Lower leg skin (tissue), 4 donors: Measurements from ENCODE around the gene ACTR3. TPM values are rescaled to one million over a fixed set of nuclear protein-coding genes. Genes with fewer than 3 reads are reported as not detected.

Source experiments
- DNase-seq, 2 donors: peaks; one replicate each; pipeline ENCODE4 v3.0.0-alpha.2; 2019; ENCODE audit warnings: low spot score in 2 of 2
- H3K4me3 ChIP-seq: fragments of 200-600 bp; sonication (generic); 2 replicates; pipeline ENCODE4 v1.5.1; 2017; ENCODE audit warnings: mild to moderate bottlenecking, low read depth; ENCODE audit not compliant: poor library complexity, severe bottlenecking
- POLR2A ChIP-seq, 2 donors: fragments of 450-650 bp; IDR thresholded peaks; one replicate each; pipeline ENCODE4 v1.6.1; 2016 to 2017; ENCODE audit warnings: antibody characterized with exemption in 2 of 2, mild to moderate bottlenecking in 1 of 2, moderate library complexity in 1 of 2
- WGBS, 2 donors: methylation state at CpG; one replicate each; pipeline ENCODE4 v1.1.5; 2018; 5-methylcytosine and 5-hydroxymethylcytosine counted together
- intact Hi-C: fragments of 100-400 bp; cut with DNase I; formaldehyde crosslinking; loops from one replicate; pipeline ENCODE4 v1.15.0; 2023; ENCODE audit warnings: low total_unique reads
- total RNA-seq, 4 donors: library from RNA; depleted of rRNA; stranded (reverse); fragments of >200 nt; gene quantifications; one replicate each; pipeline ENCODE4 v1.1.0, GENCODE V29; 2016
- TF ChIP-seq, protein P1 (sequence below), 3 donors: fragments of 450-650 bp; IDR thresholded peaks; one replicate each; pipeline ENCODE4 v1.5.1; 2016; ENCODE audit warnings: antibody characterized with exemption in 3 of 3, mild to moderate bottlenecking in 3 of 3, moderate library complexity in 2 of 3

ACTR3 gene
- total RNA-seq, 4 donors from 2014 or later = 92.5 to 154 (median 115) TPM

DNA sequence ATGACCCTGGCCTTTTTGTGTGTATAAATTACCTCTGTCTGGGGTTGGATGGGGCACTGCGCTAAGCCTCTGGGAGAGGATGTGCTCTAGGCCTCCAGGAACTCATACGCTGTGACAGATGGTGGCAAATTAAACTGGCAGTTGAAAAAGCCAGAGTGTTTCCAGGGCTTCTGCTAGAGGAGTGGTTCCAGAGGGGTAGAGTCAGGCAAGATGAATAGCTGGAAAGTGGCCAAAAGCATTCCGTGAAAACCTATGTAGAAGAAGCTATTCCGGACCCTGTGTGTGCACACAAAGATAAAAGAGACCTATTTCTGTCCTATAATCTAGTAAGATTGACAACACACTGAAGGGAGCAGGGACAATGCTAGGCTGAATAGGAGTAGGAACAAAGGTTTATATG lies 84.8 kb downstream of the ACTR3 start:
- intact Hi-C loops = no loop called here
- no peak overlapping the region for H3K4me3 ChIP-seq
- WGBS, 2 donors = 80 to 81% methylated on average over 4 of the region's 4 CpGs
- DNase-seq = no peak
- no peak for TF ChIP-seq POLR2A (IDR thresholded peaks at IDR 0.05)

DNA sequence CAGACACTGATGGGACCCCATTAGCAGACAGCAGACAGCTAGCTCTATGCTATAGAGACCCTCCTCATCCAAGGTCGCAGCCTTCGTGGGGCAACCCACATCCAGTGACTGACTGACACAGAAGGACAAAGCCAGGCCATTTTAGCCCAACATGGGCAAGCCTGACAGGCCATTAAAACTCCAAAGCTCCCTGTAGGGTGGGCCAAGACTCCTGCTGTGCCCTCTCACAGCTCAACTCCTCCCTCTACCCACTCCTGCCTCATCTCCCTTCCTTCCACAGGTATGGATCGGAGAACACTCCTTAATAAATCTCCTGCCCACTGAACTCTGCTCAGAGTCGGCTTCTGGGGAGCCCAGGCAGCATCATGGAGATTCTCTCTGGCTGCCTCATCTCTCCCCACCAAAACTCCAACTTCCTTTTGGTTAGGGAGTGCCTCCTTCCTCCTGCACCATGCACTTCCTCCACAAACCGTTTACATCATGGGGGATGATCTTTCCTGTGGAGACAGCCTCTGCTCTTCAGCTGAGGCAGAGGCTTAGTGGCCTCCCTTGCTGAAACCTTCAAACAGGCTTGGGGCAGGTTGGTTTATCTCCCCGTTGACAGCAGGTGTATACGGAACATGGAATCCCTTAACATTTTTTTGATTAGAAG lies 86.5 kb downstream of the ACTR3 start:
- 86 to 87% methylated on average over 7 of the region's 7 CpGs for WGBS, 2 donors
- H3K4me3 ChIP-seq = no peak overlapping the region
- TF ChIP-seq POLR2A (IDR thresholded peaks at IDR 0.05) = no peak
- TF ChIP-seq, protein P1, sequence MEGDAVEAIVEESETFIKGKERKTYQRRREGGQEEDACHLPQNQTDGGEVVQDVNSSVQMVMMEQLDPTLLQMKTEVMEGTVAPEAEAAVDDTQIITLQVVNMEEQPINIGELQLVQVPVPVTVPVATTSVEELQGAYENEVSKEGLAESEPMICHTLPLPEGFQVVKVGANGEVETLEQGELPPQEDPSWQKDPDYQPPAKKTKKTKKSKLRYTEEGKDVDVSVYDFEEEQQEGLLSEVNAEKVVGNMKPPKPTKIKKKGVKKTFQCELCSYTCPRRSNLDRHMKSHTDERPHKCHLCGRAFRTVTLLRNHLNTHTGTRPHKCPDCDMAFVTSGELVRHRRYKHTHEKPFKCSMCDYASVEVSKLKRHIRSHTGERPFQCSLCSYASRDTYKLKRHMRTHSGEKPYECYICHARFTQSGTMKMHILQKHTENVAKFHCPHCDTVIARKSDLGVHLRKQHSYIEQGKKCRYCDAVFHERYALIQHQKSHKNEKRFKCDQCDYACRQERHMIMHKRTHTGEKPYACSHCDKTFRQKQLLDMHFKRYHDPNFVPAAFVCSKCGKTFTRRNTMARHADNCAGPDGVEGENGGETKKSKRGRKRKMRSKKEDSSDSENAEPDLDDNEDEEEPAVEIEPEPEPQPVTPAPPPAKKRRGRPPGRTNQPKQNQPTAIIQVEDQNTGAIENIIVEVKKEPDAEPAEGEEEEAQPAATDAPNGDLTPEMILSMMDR (IDR thresholded peaks at IDR 0.05) = no peak
- intact Hi-C loops = no loop called here
- DNase-seq = no peak

DNA sequence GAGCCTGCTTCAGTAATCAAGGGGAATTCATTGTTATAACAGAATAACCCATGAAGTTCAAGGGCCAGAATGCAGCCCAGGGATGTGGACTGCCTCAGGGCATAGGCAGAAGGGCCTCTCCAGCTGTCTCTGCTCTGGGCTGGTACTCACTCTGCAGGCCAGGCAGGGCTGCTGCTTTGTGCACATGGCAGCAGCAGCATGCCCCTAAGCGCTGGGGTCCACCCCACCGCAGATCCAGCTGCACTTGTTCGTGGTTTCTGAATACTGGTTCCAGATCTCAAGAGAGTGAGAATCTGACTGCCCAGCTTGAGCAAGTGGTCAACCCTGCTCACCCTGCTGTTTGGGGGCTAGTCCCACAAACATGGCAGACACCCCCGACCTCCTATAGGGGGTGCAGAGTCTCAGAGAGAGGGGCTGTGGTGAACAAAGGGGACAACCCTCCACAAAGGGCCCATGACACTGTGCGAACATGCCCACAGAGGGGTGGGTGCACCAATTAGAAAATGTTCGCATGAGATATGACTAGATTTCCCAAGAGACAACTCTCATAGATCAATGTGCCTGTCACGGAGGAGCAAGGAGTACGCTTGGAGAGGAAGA lies 87.3 kb downstream of the ACTR3 start:
- 84 to 88% methylated on average over 8 of the region's 8 CpGs for WGBS, 2 donors
- DNase-seq = no peak
- TF ChIP-seq POLR2A (IDR thresholded peaks at IDR 0.05) = no peak
- TF ChIP-seq, protein P1 (IDR thresholded peaks at IDR 0.05) = no peak
- no peak overlapping the region for H3K4me3 ChIP-seq
- intact Hi-C loops = no loop called here

DNA sequence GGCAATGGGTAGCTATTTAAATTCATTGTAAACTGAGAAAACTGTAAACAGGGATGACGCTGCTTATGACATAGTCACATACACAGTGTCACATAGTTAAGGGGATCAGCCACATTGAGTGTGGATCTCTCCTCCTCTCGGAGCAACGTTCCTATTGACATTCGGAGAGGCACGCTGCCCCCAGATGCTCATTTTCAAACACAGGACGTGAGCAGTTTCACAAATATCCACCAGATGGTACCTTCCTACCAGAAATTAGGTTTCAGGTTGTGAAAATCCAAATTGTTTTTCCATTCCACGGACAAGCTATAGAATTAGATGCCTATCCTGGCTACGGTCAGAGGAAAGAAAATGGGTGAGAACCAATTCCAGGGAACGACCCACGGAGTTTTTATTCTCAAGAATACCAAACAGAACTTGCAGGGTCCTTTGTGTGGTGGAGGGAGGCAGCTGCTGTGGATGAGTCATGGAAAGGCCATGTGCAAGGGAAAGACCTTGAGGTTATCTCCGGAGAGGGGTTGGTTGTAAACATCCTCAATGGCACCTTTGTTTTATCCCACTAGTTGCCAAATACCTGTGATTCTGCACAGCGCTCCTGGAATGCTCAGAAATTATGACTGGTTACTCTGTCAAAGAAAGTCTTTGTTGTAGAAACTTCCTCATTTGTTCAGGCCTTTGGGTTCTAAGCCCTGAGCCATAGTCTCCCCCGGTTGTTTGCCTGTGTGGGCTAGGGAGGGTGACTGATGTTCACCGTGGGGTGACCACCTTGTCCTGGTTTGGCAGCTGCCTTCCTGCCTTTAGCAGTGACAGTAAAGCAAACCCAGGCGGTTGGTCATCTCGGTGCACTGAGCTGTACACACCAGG lies 88.0 kb downstream of the ACTR3 start:
- no peak overlapping the region for H3K4me3 ChIP-seq
- DNase-seq = no peak
- intact Hi-C loops = no loop called here
- TF ChIP-seq POLR2A (IDR thresholded peaks at IDR 0.05) = no peak
- 53 to 60% methylated on average over 16 of the region's 16 CpGs for WGBS, 2 donors

DNA sequence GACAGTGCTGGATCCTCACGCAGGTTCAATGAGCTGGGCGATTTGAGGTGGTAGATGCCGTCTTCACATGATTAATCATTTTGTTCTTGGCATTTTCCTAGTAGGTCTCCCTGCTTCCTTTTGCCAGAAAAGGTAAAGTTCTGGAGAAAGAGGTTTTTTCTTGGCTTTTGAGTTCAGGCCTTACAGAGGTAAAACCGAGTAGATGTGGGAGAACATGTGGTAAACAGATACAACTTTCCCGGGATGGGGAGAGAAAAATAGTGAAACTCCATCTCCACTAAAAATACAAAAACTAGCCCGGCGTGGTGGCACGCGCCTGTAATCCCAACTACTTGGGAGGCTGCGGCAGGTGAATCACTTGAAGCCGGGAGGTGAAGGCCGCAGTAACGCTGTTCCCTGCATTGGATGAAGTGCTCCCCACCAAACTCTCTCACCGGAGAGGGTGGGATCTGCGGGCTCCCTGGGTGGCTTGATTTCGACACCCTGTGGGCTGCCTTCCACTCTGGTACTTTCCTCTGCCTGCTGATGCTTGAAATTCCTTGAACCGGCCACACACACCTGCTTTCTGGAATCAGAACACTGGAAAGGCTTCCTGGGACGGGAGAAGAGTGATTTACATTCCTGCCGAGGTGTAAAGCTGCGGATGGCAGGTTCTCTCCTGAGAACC lies 88.8 kb downstream of the ACTR3 start:
- TF ChIP-seq, protein P1 (IDR thresholded peaks at IDR 0.05) = no peak
- TF ChIP-seq POLR2A (IDR thresholded peaks at IDR 0.05) = no peak
- DNase-seq = no peak
- H3K4me3 ChIP-seq = no peak overlapping the region
- intact Hi-C loops = no loop called here
- WGBS, 2 donors = 81 to 91% methylated on average over 20 of the region's 20 CpGs

DNA sequence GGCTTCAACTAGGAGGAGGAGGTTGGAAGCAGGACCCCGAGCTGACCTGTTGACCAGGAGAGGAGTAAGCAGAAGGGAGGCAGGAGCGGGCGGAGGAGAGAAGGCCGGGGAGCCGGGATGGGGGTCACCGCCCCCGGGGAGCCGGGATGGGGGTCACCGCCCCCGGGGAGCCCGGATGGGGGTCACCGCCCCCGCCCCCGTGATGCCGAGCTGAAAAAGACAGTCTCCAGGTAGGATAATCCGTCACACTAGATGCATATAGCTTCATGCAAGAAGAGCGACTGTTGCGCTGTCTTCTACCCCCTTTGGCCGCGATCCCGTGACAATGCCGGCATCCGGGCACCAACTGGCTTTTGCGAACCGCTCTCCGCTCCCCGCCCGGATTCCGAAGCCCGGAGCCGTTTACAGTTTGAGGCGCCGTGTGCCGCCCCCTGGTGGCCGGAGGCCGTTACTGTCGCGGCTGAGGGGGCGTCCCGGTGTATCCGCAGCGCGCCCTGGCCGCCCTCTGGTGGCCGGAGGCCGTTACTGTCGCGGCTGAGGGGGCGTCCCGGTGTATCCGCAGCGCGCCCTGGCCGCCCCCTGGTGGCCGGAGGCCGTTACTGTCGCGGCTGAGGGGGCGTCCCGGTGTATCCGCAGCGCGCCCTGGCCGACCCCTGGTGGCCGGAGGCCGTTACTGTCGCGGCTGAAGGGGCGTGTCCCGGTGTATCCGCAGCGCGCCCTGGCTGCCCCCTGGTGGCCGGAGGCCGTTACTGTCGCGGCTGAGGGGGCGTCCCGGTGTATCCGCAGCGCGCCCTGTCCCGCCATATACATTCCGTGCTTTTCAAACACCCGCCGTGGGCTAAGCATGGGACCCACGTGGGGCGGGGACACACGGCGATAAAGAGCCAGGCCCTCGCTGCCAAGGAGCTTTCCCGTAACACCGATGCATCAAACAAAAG lies 89.6 kb downstream of the ACTR3 start:
- H3K4me3 ChIP-seq = no peak overlapping the region
- TF ChIP-seq, protein P1 (IDR thresholded peaks at IDR 0.05) = no peak
- TF ChIP-seq POLR2A (IDR thresholded peaks at IDR 0.05) = no peak
- intact Hi-C loops = no loop called here
- DNase-seq = no peak
- 75 to 88% methylated on average over 34 to 64 of the region's 93 CpGs for WGBS, 2 donors
